ENCODE measurements around the gene WDR5B.
"Not testable (repeated sequence)": the region's sequence is repeated elsewhere in the genome, so short reads cannot be mapped to it uniquely, and the experiment has no call there.

The WDR5B gene

DNA sequence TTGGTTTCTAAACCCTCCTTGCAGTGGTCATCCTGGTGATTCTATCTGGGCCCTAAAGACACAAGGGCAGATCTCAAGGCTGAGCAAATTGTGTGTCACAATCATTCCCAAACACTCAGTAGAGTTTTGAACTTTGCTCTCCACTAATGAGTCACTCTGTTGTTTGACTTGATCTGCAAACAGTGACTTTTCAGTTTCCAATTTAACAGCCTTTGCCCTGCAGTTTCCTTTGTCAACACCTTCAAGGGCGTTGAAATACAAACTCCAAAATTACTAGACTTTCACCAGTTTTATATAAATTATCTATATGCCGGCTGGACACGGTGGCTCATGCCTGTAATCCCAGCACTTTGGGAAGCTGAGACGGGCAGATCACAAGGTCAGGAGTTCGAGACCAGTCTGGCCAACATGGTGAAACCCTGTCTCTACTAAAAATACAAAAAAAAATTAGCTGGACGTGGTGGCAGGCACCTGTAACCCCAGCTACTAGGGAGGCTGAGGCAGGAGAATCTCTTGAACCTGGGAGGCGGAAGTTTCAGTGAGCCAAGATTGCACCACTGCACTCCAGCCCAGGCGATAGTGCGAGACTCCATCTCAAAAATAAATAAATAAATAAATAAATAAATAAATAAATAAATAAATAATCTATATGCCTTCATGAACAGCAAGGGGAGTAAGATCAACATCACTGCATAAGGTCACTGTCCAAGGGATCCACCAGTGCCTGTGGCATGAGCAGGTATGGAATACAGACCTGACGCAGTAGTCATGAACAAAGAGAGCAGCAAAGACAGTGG lies 50.1 kb downstream of the WDR5B start:
- DNase-seq (ENCODE audit: low spot score), result not testable (repeated sequence)

DNA sequence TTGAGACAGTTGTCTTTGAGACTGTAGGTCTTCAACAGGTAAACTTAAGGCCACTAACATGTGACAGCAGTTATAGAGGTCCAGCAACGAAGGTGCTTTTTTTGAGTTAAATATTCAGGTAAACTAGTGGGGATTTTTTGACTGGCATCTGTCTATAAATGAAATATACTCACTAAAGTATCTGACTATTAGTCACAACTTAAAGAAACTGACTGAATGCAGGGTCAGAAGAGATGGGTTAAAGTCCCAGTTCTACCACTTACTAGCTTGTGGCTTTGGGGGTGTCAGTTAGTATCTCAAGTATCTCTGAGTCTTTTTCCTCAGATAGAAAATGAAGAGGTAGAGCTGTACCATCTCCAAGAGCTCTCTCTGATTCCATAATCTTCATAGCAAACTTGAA lies 50.8 kb downstream of the WDR5B start:
- no peak for DNase-seq (ENCODE audit: low spot score)

- DNase-seq (ENCODE audit: low spot score), result no peak
These were observed 51.4 kb downstream of the WDR5B start for GRCh38 chr3:122364490-122364889.
